GM23338 (cell line): ENCODE measurements around the gene ABAT. TPM values are rescaled to one million over a fixed set of nuclear protein-coding genes. Genes with fewer than 3 reads are reported as not detected.

ENCODE experiments used
- ATAC-seq: fragments of 200-7000 bp; cut with Tn5 transposase; 3 replicates; pipeline ENCODE4 v1.9.1; 2020
- DNase-seq: peaks from one replicate; pipeline ENCODE4 v3.0.0-alpha.2; 2015; ENCODE audit warnings: low spot score
- H2AFZ ChIP-seq: fragments of 200-600 bp; sonication (generic); 2 replicates; pipeline ENCODE4 v1.8.0; 2016; ENCODE audit warnings: antibody characterized with exemption, mild to moderate bottlenecking, moderate library complexity
- H3F3A ChIP-seq: fragments of 200-600 bp; sonication (generic); replicated peaks from 2 replicates; pipeline ENCODE4 v1.8.0; 2017; ENCODE audit warnings: antibody characterized with exemption, mixed run types, low read depth
- H3K27ac ChIP-seq: fragments of 200-600 bp; sonication (generic); 2 replicates; pipeline ENCODE4 v1.6.1; 2016; ENCODE audit warnings: low read depth
- H3K27me3 ChIP-seq: fragments of 200-600 bp; sonication (generic); 2 replicates; pipeline ENCODE4 v1.8.0; 2016; ENCODE audit warnings: mild to moderate bottlenecking, mixed run types, moderate library complexity; ENCODE audit not compliant: insufficient read depth
- H3K36me3 ChIP-seq: fragments of 200-600 bp; sonication (generic); 2 replicates; pipeline ENCODE4 v1.8.0; 2016; ENCODE audit warnings: mild to moderate bottlenecking; ENCODE audit not compliant: insufficient read depth
- H3K4me1 ChIP-seq: fragments of 200-600 bp; sonication (generic); 2 replicates; pipeline ENCODE4 v1.8.0; 2016; ENCODE audit warnings: mild to moderate bottlenecking, moderate library complexity; ENCODE audit not compliant: insufficient read depth
- H3K4me2 ChIP-seq: fragments of 200-600 bp; sonication (generic); 2 replicates; pipeline ENCODE4 v1.7.1; 2017; ENCODE audit warnings: mixed run types
- H3K4me3 ChIP-seq: fragments of 200-600 bp; sonication (generic); 2 replicates; pipeline ENCODE4 v1.6.1; 2016; ENCODE audit warnings: mixed run types
- H3K79me2 ChIP-seq: fragments of 200-600 bp; sonication (generic); replicated peaks from 2 replicates; pipeline ENCODE4 v1.8.0; 2017; ENCODE audit warnings: mild to moderate bottlenecking; ENCODE audit not compliant: insufficient read depth
- H3K9me2 ChIP-seq: fragments of 200-600 bp; sonication (generic); 2 replicates; pipeline ENCODE4 v1.8.0; 2017; ENCODE audit not compliant: insufficient read depth
- H4K20me1 ChIP-seq: fragments of 200-600 bp; sonication (generic); replicated peaks from 2 replicates; pipeline ENCODE4 v1.8.0; 2017; ENCODE audit warnings: mild to moderate bottlenecking; ENCODE audit not compliant: insufficient read depth
- H3K27ac Mint-ChIP-seq: 2 replicates; pipeline ENCODE4 v1.8.0; 2020; ENCODE audit warnings: inconsistent platforms, mild to moderate bottlenecking, moderate library complexity, mixed read lengths
- H3K27me3 Mint-ChIP-seq: 3 replicates; pipeline ENCODE4 v1.8.0; 2022; ENCODE audit warnings: low read depth, mild to moderate bottlenecking, moderate library complexity, mixed read lengths, inconsistent platforms; ENCODE audit not compliant: insufficient read depth, poor library complexity
- H3K36me3 Mint-ChIP-seq: 3 replicates; pipeline ENCODE4 v1.8.0; 2021; ENCODE audit warnings: low read depth, mild to moderate bottlenecking, inconsistent platforms, moderate library complexity, mixed read lengths
- H3K4me1 Mint-ChIP-seq: 3 replicates; pipeline ENCODE4 v1.8.0; 2020; ENCODE audit warnings: mild to moderate bottlenecking, inconsistent platforms, mixed read lengths
- H3K4me3 Mint-ChIP-seq: 3 replicates; pipeline ENCODE4 v1.8.0; 2021; ENCODE audit warnings: moderate library complexity, mild to moderate bottlenecking, inconsistent platforms, mixed read lengths
- H3K9me3 Mint-ChIP-seq: 3 replicates; pipeline ENCODE4 v1.8.0; 2020; ENCODE audit warnings: moderate library complexity, mild to moderate bottlenecking, inconsistent platforms, mixed read lengths
- EZH2phosphoT487 ChIP-seq: fragments of 200-600 bp; sonication (generic); IDR thresholded peaks from one replicate; pipeline ENCODE4 v1.8.1; 2018; ENCODE audit warnings: antibody characterized with exemption; ENCODE audit not compliant: unreplicated experiment
- JUNB ChIP-seq: IDR thresholded peaks from one replicate; pipeline ENCODE4 v1.6.1; 2016; ENCODE audit warnings: antibody characterized with exemption; ENCODE audit not compliant: unreplicated experiment
- POLR2AphosphoS5 ChIP-seq: IDR thresholded peaks from 2 replicates; pipeline ENCODE4 v1.6.1; 2016; ENCODE audit warnings: antibody characterized with exemption, low read depth
- STAT1 ChIP-seq: IDR thresholded peaks from one replicate; pipeline ENCODE4 v1.6.1; 2016; ENCODE audit warnings: antibody characterized with exemption; ENCODE audit not compliant: unreplicated experiment
- ZNF114 ChIP-seq: fragments of 250-450 bp; sonication (Bioruptor Pico); IDR thresholded peaks from 2 replicates; pipeline ENCODE4 v1.5.0; 2020; ENCODE audit warnings: mild to moderate bottlenecking, moderate library complexity
- polyA plus RNA-seq: library from polyadenylated mRNA; unstranded; fragments of >200 nt; fragmentation: Nextera tagmentation; extraction: Ambion mirVana; gene quantifications from 2 replicates; pipeline ENCODE4 v1.2.1, GENCODE V29; 2016
- total RNA-seq: library from RNA; depleted of rRNA; stranded (reverse); fragments of >200 nt; shearing (Covaris generic); gene quantifications from 2 replicates; pipeline ENCODE4 v1.2.3, GENCODE V29; 2014
- TF ChIP-seq, protein P1 (sequence below): IDR thresholded peaks from one replicate; pipeline ENCODE4 v1.6.1; 2018; ENCODE audit warnings: antibody characterized with exemption; ENCODE audit not compliant: unreplicated experiment
- TF ChIP-seq, protein P2 (sequence below), 2 experiments: fragments of 200-600 bp in 1 of 2; sonication (generic) in 1 of 2; conservative IDR thresholded peaks; 2 replicates each; pipeline versions ENCODE4 v1.5.1 to v1.6.1; 2016 to 2017; ENCODE audit warnings: antibody characterized with exemption in 2 of 2, low read depth in 2 of 2, mild to moderate bottlenecking in 2 of 2, moderate library complexity in 1 of 2

The ABAT gene
- total and polyA plus RNA-seq, 2 experiments from 2014 or later = 4.4 to 8.8 TPM

DNA sequence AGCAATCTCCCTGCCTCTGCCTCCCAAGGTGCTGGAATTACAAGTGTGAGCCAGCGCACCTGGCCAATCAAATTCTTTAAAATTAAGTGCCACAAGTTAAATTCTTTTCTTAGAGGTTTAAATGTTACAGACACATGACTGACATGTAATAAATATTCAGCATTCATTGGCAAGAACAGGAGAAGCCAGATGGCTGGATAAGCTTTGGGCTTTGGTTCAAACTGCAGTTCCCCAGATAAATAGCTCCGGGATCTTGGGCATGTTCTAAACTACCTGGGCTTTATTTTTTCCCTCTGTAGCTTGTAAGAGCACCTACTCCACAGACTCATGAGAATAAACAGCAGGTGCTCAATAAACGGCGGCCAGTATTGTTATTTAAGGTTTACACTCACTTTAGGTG lies 34.1 kb downstream of the ABAT start (continued):
- no peak for TF ChIP-seq POLR2AphosphoS5
- TF ChIP-seq, protein P1, sequence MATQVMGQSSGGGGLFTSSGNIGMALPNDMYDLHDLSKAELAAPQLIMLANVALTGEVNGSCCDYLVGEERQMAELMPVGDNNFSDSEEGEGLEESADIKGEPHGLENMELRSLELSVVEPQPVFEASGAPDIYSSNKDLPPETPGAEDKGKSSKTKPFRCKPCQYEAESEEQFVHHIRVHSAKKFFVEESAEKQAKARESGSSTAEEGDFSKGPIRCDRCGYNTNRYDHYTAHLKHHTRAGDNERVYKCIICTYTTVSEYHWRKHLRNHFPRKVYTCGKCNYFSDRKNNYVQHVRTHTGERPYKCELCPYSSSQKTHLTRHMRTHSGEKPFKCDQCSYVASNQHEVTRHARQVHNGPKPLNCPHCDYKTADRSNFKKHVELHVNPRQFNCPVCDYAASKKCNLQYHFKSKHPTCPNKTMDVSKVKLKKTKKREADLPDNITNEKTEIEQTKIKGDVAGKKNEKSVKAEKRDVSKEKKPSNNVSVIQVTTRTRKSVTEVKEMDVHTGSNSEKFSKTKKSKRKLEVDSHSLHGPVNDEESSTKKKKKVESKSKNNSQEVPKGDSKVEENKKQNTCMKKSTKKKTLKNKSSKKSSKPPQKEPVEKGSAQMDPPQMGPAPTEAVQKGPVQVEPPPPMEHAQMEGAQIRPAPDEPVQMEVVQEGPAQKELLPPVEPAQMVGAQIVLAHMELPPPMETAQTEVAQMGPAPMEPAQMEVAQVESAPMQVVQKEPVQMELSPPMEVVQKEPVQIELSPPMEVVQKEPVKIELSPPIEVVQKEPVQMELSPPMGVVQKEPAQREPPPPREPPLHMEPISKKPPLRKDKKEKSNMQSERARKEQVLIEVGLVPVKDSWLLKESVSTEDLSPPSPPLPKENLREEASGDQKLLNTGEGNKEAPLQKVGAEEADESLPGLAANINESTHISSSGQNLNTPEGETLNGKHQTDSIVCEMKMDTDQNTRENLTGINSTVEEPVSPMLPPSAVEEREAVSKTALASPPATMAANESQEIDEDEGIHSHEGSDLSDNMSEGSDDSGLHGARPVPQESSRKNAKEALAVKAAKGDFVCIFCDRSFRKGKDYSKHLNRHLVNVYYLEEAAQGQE = no peak
- TF ChIP-seq EZH2phosphoT487 = no peak
- no peak for TF ChIP-seq STAT1
- no peak for TF ChIP-seq ZNF114 (CRISPR knock-in tag)
- no peak for TF ChIP-seq JUNB
- TF ChIP-seq, protein P2, sequence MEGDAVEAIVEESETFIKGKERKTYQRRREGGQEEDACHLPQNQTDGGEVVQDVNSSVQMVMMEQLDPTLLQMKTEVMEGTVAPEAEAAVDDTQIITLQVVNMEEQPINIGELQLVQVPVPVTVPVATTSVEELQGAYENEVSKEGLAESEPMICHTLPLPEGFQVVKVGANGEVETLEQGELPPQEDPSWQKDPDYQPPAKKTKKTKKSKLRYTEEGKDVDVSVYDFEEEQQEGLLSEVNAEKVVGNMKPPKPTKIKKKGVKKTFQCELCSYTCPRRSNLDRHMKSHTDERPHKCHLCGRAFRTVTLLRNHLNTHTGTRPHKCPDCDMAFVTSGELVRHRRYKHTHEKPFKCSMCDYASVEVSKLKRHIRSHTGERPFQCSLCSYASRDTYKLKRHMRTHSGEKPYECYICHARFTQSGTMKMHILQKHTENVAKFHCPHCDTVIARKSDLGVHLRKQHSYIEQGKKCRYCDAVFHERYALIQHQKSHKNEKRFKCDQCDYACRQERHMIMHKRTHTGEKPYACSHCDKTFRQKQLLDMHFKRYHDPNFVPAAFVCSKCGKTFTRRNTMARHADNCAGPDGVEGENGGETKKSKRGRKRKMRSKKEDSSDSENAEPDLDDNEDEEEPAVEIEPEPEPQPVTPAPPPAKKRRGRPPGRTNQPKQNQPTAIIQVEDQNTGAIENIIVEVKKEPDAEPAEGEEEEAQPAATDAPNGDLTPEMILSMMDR (conservative IDR thresholded peaks at IDR 0.05; ENCODE audit: low read depth in 2 of 2) = no peak

DNA sequence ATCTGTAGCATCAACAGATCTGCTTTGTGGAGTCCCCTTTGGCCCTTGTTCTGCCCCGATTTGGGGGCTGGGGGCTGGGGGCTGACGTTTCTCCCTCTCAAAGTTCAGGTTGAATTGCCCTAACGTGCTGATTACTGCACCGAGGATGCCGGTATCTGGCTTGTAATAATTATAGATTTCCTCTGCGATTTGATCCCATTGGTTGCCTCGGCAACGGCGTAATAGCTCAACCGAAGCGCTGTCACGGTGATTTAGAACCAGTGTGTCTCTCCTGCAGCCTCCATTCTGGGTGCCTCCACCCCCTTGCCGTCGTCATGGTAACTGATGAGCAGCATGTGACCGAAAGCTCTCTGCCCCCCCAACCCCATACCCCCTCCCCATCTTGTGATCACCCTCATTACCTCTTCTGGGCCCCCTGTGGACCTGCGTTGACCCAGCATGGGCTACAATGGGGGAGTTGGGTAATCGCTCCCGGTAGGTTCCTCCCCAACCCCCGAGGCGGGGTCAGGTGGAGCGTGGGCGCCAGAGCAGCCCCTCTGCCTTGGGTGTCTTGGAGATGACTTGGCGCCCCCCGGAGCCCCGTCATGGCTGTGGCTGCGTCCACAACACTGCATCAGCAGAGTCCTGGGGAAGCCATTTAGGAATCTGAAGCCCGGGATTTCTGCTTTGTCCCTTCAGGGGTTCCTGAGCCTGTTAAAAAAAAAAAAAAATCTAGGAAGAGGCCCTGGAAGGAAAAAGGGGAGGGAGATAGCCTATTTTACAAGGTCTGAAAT lies 38.4 kb downstream of the ABAT start:
- H3K4me3 Mint-ChIP-seq = peak overlapping the region; percentile 73
- H3K36me3 Mint-ChIP-seq = no peaks in the 10 kb centered on the region
- peak overlapping the region; percentile 50 for H3K4me3 ChIP-seq
- no peaks in the 10 kb centered on the region; the same call in 1 of the 2 replicates for H3F3A ChIP-seq
- H3K79me2 ChIP-seq = no peaks in the 10 kb centered on the region
- H3K9me3 Mint-ChIP-seq = no peaks in the 10 kb centered on the region; the same call in 2 of the 3 replicates
- no peaks in the 10 kb centered on the region for H3K36me3 ChIP-seq
- H3K27ac ChIP-seq = no peak overlapping the region
- peaks cover 22% of the 10 kb centered on the region for H3K4me1 Mint-ChIP-seq
- peak overlapping the region; percentile 72 for H3K4me2 ChIP-seq
- H3K9me2 ChIP-seq = no peaks in the 10 kb centered on the region
- H2AFZ ChIP-seq = 0 out of 2 replicates have a peak overlapping the region, but pooled peaks have one; percentile 11
- H3K27ac Mint-ChIP-seq = no peak overlapping the region
- no peaks in the 10 kb centered on the region for H3K27me3 ChIP-seq
- ATAC-seq (peak; percentile 91), DNase-seq (peak; percentile 82)
- H4K20me1 ChIP-seq = peaks cover 3% of the 10 kb centered on the region; the same call in 1 of the 2 replicates
- TF ChIP-seq, protein P2 (conservative IDR thresholded peaks at IDR 0.05; ENCODE audit: low read depth in 2 of 2) = peak; percentile 15 to 45; a peak in 1 of 4 replicates
- TF ChIP-seq POLR2AphosphoS5 = no peak
- H3K27me3 Mint-ChIP-seq = peaks cover 3% of the 10 kb centered on the region
- H3K4me1 ChIP-seq = peaks cover 17% of the 10 kb centered on the region; the same call in 1 of the 2 replicates
